GM21619 (cell line): ENCODE data around the gene PIP5KL1.
A peak's percentile ranks its signal among the peaks of the same experiment; 100 is the strongest.

ENCODE experiments used
- ATAC-seq: cut with Tn5 transposase; IDR thresholded peaks from one replicate; pipeline ENCODE4 v1.9.1; 2021; ENCODE audit not compliant: unreplicated experiment

PIP5KL1 gene

DNA sequence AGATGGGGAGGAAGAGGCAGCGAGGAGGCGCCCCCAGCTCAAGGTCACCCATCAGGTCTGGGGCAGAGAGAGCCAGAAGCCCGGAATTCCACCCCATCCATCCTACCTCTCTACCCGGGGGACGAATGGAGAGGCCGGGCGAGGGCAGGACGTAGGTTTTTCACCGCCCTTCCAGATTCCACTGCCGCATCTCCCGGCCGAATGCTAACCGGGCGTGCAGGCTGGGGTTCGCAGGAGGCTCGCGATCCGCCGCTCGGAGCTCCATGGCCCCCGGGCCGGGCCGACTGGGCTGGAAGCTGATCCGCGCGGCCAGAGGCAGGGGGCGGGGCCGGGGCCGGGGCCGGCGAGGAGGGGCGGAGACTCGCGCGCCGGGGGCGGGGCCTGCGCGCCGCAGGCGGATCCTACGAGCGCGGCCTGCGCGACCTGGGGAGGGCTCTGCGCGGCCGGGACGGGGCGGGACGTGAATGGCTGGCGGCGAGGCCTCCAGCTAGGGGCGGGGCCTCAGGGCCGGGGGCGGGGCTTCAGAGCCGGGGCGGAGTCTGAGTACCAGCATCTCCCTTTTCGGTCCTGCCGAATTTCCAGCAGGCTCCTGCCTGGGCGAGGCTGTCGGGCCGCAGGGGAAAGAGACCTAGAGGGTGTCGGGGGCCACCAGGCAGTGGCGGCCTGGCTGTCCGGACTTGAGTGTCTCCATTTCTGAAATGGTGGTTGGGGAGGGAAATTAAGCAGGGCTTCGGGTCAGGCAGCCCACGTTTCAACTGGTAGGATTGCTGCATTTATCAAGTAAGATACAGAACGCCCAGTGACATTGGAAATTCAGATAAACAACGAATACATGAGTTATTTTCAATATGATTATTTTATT lies 13.6 kb downstream of the PIP5KL1 start, which contains the start of gene ST6GALNAC4:
Gene ST6GALNAC4, minus strand, starts transcription at position 322 of the 862 bp plus-strand sequence. CDS start 622 bp downstream, outside the sequence.
- ATAC-seq, result peak; percentile 72

DNA sequence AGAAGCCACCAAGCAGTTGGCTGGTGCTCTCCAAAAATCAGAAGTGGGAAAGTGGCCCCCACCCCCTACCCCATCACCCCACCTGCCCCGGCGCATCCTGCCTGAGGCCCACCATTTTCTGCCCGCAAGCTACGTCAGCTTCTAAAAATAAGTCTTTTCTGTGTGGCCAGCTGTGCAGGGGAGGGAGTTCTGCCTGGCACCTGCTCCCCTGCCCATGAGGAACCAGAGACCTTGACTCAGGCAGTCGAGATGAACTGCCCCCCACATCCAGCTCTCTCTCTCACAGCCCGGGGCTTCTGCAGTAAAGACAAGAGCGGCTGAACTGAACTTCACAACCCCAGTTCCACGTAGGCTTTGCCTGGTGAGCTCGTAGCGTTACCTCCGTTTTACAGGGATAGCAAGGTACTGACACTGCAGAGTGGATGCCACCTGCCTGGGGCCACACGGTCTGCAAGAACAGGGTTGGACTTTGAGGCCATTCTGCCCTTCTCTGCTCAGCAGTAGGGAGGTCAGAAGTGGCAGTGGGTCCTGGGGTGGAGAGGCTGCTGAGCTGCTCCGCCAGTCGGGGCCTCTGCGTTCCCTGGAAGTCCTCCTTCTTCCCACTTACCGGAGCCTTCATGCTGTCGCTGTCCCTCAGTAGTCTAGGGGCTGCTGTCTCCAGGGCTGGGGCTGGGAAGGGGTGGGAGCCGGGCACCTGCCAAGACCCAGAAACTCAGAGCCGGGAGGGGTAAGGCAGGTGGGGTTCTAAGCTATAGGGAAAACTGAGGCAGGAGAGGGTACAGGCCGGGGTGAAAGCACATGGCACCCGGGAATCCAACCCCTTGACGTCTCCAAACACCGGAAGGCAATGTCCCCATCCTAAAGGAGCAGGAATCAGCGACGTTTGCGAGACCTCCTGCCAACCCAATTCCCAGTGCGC lies 14.5 kb downstream of the PIP5KL1 start:
- ATAC-seq, result no peak

DNA sequence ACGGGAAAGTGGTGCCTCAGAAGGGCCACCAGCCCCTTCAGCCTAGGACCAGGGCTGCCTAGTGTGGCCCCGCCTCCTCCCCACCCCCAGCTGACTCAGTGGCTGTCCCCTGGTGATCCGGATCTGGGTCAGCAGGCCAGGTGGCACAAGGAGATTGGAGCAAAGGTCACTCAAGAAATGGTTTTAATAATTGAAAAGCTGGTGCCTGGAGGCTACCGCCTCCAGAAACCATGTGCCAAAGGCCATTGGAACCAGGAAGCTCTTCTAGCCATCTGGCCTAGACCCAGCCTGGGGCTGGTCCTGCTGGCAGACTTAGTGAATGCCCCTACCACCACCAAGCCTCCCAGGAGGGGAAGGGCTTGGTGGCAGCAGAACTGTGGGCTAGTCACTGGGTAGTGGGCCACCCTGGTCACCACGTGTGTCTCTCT lies 15.2 kb downstream of the PIP5KL1 start:
- ATAC-seq, result no peak

DNA sequence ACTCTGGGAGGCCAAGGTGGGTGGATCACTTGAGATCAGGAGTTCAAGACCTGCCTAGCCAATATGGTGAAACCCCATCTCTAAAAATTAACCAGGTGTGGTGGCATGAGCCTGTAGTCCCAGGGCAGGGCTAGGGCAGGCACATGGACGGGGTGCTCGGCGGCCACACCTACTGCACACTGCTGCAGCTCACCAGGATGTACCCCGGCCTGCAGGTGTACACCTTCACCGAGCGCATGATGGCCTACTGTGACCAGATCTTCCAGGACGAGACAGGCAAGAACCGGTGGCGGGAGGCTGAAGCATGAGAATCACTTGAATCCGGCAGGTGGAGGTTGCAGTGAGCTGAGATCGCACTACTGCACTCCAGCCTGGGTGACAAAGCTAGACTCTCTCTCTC lies 16.9 kb downstream of the PIP5KL1 start:
- ATAC-seq, result no peak

DNA sequence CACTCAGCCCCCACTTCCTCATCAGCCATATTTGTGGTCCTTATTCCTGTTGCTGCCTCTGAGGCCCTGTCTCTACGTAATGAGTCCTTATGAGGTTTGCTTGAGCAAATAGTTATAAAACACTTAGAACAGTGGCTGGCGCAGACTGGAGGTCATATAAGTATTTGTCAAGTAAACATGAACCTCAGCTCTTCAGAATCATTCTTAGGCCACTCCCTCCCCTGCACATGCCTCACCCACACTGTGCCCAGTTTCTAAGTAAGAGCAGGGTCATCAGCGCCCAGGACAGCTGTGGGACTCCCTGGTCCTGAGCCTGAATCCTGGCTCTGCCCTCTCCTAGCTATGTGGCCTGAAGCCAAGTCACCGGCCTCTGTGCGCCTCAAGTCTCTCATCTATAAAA lies 17.7 kb downstream of the PIP5KL1 start:
- ATAC-seq, result no peak

DNA sequence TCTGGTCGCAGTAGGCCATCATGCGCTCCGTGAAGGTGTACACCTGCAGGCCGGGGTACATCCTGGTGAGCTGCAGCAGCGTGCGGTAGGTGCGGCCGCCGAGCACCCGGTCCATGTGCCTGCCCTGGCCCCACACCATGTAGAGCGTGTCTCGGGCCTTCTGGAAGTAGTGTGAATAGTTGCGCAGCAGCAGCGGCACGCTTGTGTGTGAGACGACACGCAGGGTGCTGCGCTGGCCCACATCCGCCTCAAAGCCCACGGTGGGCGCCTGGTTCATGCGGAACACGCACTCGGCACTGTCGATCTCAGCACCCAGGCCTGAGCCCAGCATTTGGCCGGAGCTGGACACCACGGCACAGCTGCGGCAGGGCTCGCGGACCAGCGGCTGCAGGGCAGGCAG lies 18.3 kb downstream of the PIP5KL1 start:
- no peak for ATAC-seq

DNA sequence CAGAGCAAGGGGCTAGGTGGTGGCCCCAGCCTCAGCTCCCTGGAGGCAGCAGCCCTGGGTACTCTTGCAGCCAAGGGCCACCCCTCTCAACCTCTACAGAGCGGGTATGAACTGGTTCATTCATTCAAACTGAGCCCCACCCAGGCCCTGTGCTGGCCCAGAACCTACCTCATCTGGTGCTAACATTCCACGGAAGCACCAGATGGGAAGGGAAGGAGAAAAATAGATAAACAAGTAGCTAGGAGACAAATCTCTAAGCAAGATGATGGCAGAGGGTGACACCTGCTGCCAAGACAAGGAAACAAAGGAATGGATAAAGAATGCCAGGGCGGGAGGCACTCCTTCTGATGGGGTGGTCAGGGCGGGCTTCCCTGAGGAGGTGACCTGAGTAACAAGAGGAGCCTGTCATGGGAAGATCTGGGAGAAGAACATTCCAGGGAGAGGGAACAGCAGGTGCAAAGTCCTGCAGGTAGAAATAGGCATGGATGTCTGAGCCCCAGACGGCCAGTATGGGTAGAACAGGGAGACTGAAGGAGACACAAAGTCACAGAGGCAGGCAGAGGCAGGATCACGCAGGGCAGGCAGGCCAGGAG lies 19.9 kb downstream of the PIP5KL1 start:
- no peak for ATAC-seq

DNA sequence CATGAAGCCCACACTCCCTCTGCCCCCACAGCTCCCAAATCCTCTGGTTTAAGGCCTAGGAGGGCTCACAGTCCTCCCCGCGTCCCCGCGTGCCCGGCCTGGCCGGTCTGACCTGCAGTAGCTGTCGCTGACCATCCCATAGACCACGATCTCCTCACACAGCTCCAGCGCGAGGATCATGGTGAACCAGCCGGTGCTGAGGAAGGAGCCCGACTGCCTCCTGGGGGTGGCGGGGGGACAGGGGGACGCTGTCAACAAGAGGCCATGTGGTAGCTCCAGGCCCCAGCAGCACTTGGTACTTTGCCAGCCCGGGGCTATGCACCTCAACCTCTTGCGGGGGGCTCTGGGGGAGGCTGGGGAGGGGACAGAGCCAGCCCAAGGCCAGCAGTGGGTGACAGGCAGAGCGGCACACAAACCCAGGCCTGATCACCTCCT lies 20.7 kb downstream of the PIP5KL1 start:
- no peak for ATAC-seq

DNA sequence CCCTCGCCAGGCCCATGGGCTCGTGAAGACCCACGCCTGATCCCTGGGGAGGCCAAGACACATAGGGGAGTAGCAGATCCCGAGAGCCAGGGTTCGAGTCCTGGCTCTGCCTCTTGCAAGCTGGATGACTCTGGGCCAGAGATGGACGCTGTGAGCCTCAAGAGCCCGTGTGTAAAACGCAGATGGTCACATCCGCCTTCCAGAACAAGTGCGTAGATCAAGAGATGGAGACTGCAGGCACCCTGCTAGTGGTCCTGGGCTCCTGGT lies 22.0 kb downstream of the PIP5KL1 start:
- no peak for ATAC-seq

DNA sequence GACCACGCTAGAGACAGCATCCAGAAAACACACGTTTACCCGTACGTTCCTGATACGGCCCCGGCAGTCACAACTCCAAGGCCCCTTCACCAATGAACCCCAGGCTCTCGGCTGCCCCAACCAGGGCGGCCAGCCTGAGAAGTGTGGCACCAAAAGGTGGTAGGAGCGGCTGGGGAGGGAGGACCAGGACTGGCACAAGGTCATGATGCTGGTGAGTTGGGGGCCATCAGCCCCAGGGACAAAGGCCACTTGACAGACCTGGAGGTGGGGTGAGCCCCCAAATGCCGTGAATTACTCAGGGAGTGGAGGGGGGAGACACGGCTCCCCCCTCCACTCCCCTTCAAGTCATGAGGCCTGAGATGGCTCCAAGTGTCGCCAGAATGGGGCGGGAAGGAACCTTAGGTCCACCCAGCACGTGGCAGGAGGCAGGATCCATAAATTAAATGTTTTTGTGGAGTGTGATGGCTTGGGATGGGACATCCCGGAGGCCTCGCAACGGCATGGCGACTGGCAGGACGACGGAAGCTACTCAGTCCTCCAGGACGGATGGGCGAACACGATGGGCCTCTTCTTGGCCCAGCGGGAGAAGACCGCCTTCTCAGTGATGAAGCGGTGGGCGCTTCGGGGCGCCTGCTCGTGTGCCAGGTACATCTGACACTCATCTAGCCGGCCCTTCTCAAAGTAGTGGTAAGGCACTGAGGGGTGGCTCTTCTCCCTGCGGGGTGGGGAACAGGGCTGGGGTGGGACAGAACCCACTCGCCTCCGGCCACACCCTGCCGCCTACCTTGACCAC lies 22.5 kb downstream of the PIP5KL1 start:
- ATAC-seq, result no peak

DNA sequence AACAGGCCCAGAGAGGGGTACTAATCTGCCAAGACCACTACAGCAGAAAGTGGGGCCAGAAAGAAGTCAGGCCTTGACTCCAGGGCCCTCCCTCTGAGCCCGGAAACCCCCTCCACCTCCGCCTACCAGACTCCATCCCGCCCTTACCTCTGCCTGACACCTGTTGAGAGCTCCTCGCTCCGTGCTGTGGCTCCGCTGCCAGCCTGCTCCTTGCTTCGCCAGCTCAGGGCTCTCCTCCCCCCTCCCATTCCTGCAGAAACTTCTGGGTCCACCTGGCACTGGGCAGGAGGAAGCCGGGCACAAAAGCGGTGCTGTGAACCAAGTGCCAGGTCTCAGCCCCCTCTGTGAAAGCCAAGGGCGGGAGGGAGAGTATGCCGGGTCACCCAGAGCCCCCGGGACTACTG lies 24.8 kb downstream of the PIP5KL1 start:
- no peak for ATAC-seq

DNA sequence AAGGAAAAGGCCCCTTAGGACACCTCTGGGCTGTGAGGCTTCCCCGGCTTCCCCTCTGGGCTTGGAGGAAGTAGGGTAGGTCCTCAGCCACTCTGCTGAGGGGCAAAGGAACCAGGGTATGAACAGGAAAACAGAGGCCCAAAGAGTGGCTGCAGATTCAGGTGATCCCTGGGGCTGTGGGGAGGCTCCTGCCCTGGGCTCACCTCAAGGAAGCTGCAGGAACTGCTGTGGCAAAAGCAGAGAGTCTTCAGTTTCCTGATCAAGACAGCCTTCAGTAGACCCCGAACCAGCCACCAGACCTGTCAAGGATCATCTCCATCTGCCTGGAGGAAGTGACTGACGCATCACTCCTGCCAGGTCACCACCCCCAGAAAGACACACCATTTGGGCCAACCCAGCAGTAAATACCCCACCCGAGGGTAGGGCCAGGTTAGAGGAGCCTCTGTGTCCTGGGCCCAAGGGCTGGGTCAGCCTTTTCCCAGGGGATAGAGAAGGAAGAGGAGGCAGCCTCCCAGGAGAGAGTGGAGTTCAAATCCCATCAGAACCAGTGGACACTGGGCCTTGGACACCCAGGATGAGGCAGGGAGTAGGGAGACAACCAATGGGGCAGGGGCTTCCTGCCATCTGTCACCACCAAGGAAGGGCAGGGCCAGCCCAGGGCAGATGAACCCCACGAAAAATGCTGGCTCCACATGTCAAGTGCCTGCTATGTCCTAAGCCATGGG lies 25.4 kb downstream of the PIP5KL1 start:
- ATAC-seq, result no peak

DNA sequence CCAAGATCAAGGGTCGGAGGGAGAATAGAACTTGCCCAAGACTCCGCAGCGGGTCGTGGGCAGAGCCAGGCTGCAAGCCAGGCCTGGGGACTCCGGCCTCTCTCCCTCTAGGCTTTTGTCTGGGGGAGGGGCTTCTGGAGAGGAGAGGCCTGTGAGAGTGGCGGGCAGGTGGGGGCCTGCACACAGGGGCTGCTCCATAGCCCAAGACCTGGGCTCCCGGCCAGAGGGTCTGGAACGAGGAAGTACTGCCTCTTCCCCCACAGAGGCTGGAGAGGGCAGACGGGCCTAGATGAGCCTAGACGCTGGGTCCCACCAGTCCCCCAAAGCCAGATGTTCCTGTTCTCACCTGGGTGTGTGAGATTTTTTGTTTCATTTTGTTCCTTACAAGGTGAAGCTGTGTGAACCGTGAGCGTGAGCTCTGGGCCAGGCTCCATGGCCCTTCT lies 26.0 kb downstream of the PIP5KL1 start:
- no peak for ATAC-seq

DNA sequence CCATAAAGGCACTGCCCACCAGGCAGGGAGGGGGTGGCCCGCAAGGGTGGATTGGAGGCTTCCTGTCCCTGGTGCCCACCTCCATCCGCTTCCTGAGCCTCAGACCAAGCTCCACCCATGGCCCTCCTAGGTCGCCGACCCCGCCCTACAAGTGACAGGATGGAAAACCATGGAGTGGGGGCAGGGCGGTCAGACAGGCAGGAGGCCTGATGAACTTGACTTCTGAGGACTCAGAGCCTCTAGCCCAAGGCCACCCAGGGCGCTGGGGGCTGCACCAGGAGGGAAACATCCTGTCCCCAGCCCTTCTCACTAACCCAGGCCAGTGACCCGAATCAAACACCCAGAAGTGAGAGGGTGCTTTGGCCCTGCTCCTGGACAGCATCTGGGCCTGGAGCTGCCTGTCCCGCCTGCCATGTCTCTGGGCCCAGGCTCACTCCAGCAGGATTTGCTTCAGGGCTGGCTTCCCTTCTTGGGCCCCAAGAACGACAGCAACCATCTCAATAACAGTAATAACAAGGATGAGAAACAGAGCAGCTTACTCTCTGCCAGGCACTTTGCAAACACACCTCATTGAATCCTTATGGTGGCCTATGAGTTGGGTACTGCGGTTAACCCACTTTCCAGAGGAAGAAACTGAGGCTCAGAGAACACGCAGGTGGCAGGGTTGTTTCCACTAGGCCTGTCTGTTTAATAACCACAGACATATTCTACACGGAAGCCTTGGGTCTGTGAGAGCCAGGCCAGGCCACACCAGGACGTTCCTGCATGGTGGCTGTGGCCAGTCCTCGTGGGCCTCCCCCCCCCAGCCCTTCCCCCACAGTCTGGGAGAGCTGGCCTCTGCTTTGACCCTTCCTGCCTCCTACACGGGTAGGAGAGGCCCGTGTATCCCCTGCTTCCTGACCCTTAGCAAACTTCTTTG lies 26.8 kb downstream of the PIP5KL1 start:
- ATAC-seq, result no peak

DNA sequence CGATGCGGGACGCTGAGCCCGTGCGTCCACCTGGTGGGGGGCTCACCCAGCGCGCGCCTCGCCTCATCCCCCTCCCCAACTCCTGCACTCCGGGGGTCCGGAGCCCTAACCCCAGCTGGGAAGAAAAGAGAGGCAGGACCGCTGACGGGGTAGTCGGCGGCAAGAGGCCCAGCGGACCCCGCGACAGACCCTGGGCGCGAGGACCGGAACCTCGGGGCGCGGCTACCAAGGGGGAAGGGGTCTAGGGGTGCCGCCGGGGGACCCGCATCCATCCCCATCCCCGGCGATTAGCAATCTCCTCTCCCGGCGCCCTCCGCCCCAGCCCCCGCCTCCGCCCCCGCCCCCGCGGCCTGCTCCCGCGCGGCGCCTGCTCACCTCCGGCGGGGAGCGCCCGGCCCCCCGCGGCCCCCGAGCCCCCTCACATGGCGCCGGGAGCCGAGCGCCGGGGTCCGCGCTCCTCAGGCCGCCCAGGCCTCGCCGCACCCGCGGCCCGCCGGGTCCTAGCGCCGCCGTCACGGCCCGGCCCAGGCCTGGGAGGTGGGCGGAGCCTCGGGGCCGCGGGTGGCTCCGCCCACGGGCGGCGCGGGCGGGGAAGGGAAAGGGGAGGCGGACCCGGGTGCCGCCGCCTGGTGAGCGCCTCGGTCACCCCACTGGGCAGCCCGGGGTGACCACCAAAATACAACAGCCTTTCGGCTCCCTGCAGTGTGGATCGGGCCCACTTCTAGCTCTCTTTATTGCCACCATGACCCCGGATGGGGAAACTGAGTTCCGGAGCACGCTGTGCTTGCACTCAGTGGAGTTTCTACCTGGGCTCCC lies 31.2 kb downstream of the PIP5KL1 start, which contains the start of gene ST6GALNAC6:
Gene ST6GALNAC6, minus strand, starts transcription at position 476 of the 816 bp plus-strand sequence. CDS start 1,622 bp downstream, outside the sequence.
- peak; percentile 37 for ATAC-seq

DNA sequence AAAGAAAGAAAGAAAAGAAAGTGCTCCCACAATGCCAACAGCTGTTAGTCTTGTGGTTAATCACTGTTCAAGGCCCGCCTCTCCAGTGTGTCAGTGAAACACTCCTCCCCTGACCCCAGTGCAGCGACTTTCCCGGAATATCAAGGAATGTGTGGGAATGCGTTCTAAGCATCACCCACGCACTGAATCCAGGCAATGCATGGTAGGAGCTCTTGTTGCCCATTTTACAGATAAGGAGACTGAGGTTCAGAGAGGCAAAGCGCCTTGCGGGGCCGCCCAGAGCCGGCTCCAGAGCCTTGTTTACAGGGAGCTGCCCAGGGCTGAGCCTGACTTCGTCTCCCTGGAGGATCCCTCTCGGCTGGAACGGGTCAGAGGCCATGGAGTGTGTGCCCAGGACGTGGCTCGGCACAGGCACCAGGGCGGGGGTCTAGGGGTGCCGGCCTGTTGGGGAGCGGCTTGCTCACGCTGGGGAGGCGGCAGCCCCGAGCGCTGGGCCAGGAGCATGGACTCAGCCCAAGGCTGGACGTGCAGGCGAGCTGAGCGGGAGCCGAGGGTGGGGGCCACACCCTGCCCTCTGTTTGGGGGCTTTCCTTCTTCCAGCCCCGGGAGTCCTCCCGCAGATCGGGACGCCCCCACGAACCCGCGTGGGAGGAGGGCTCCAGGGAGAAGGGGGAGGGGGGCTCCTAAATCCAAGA lies 32.0 kb downstream of the PIP5KL1 start:
- peak; percentile 18 for ATAC-seq

DNA sequence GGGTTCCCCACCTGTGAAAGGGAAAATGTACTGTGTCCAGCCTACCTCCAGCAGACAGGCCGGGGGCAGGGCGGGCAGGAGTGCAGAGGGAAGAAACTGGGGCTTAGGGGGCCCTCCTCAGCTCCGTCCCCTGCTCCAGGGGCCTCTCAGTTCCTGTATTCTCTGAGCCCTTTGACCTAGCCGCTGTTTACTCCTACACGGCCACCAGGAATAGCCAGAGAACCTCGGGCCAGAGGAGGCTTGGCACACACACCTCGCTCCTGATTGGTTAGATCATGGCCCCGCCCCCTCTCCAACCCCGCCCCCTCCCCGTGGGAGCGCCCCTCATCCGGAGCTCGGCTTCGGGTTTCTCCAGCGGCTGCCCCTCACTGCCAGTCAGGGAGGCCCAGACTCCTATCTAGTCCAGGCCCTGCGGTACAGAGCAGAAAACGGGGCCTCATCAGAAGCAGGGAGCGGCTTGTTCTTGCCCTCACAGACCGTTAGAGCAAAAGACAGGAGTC lies 33.3 kb downstream of the PIP5KL1 start:
- ATAC-seq, result no peak
